Upper lobe of left lung (tissue), 4 donors: ENCODE data around the gene DMRT2.

ENCODE experiments used
- EP300 ChIP-seq, 4 donors: sonication (generic); formaldehyde crosslinking; IDR thresholded peaks; one replicate each; pipeline ENCODE4 v1.5.1; 2017; ENCODE audit warnings: antibody characterized with exemption in 4 of 4, control low read depth in 2 of 4
- POLR2A ChIP-seq, 4 donors: fragments of 450-650 bp; IDR thresholded peaks; one replicate each; pipeline ENCODE4 v1.5.1; 2016 to 2017; ENCODE audit warnings: antibody characterized with exemption in 4 of 4, mild to moderate bottlenecking in 2 of 4
- POLR2AphosphoS5 ChIP-seq, 2 donors: sonication (generic); formaldehyde crosslinking; IDR thresholded peaks; one replicate each; pipeline ENCODE4 v1.5.1; 2017; ENCODE audit warnings: antibody characterized with exemption in 2 of 2
- TF ChIP-seq, protein P1 (sequence below), 6 experiments: fragments of 450-650 bp in 4 of 6; fragments of 200-600 bp in 2 of 6; sonication (generic) in 2 of 6; IDR thresholded peaks; one replicate each; pipeline ENCODE4 v1.5.1; 2016 to 2019; ENCODE audit warnings: antibody characterized with exemption in 6 of 6

DNA sequence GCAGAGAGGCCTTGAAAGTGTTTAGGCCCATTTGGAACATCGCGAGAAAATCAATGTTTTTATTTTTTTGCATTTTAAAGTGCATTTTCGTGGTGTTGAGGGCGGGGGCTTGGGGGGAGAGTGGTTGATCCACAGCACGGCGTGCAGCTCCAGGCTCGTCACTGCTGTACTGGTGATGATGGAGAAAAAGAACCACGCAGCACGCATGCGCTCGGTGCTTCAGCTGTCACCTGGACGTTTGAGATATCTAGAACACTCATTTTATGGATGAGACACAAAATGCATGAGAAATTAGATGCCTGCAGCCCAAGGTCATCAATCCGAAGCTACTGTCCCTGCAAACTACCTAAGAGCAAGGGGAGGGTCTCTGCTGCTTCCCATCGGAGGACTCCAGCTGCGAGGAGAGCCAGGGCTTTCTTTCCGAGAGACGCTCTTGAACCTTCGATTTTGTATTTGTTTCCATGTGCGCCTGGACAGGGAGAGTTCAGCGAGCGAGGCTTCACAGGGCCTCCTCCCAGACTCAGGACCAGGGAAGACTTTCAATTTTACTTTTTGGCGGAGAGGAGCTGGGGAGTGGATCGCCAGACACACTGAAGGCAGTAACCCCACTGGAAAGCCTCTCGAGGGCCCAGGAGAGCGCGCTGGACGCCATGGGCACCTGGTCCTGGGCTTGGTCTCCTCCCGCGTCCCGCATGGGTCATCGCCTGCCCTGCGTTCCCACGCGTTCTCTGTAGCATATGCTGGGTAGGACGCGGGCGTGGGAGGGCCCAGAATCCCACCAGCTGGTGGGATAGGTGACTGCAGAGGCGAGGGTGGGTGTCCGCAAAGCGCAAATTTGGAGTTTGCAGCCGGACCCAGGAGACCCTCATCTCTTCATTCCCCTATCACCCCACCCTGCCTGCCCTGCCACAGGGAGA is 2.5 kb downstream of the DMRT2 start:
- TF ChIP-seq POLR2A (IDR thresholded peaks at IDR 0.05): no peak
- TF ChIP-seq, protein P1, sequence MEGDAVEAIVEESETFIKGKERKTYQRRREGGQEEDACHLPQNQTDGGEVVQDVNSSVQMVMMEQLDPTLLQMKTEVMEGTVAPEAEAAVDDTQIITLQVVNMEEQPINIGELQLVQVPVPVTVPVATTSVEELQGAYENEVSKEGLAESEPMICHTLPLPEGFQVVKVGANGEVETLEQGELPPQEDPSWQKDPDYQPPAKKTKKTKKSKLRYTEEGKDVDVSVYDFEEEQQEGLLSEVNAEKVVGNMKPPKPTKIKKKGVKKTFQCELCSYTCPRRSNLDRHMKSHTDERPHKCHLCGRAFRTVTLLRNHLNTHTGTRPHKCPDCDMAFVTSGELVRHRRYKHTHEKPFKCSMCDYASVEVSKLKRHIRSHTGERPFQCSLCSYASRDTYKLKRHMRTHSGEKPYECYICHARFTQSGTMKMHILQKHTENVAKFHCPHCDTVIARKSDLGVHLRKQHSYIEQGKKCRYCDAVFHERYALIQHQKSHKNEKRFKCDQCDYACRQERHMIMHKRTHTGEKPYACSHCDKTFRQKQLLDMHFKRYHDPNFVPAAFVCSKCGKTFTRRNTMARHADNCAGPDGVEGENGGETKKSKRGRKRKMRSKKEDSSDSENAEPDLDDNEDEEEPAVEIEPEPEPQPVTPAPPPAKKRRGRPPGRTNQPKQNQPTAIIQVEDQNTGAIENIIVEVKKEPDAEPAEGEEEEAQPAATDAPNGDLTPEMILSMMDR (IDR thresholded peaks at IDR 0.05): no peak
- TF ChIP-seq EP300 (IDR thresholded peaks at IDR 0.05): no peak
- no peak for TF ChIP-seq POLR2AphosphoS5 (IDR thresholded peaks at IDR 0.05)
